ENCODE data around the gene APOBEC3G.

The APOBEC3G gene

GRCh38 chr22:39080052-39080762 is 3.1 kb downstream of the APOBEC3G start:
- TF ChIP-seq CTCF (IDR thresholded peaks at IDR 0.05; ENCODE audit: low read depth, low read length) (no peak), MYC (IDR thresholded peaks at IDR 0.05; ENCODE audit: low read depth, low read length) (no peak), MAX (IDR thresholded peaks at IDR 0.05; ENCODE audit: low read depth, low read length) (no peak), POLR2A (IDR thresholded peaks at IDR 0.05; ENCODE audit: extremely low read depth, insufficient read length) (no peak)
- DNase-seq (ENCODE audit: low read depth) = no peak
- H3K4me3 ChIP-seq (ENCODE audit: low read depth, low read length) = no peak overlapping the region

GRCh38 chr22:39081016-39081415 is 3.9 kb downstream of the APOBEC3G start:
- TF ChIP-seq MAX (IDR thresholded peaks at IDR 0.05; ENCODE audit: low read depth, low read length) (no peak), MYC (IDR thresholded peaks at IDR 0.05; ENCODE audit: low read depth, low read length) (no peak), POLR2A (IDR thresholded peaks at IDR 0.05; ENCODE audit: extremely low read depth, insufficient read length) (no peak), CTCF (IDR thresholded peaks at IDR 0.05; ENCODE audit: low read depth, low read length) (no peak)
- DNase-seq (ENCODE audit: low read depth) = no peak
- no peak overlapping the region for H3K4me3 ChIP-seq (ENCODE audit: low read depth, low read length)

- no peak overlapping the region for H3K4me3 ChIP-seq (ENCODE audit: low read depth, low read length)
- TF ChIP-seq MAX (IDR thresholded peaks at IDR 0.05; ENCODE audit: low read depth, low read length) (no peak), MYC (IDR thresholded peaks at IDR 0.05; ENCODE audit: low read depth, low read length) (no peak), CTCF (IDR thresholded peaks at IDR 0.05; ENCODE audit: low read depth, low read length) (no peak), POLR2A (IDR thresholded peaks at IDR 0.05; ENCODE audit: extremely low read depth, insufficient read length) (no peak)
- no peak for DNase-seq (ENCODE audit: low read depth)
Measured at GRCh38 chr22:39081598-39081997, 4.5 kb downstream of the APOBEC3G start.

GRCh38 chr22:39083212-39084165 is 6.4 kb downstream of the APOBEC3G start:
- H3K4me3 ChIP-seq (ENCODE audit: low read depth, low read length) = no peak overlapping the region
- TF ChIP-seq POLR2A (IDR thresholded peaks at IDR 0.05; ENCODE audit: extremely low read depth, insufficient read length) (no peak), CTCF (IDR thresholded peaks at IDR 0.05; ENCODE audit: low read depth, low read length) (no peak), MYC (IDR thresholded peaks at IDR 0.05; ENCODE audit: low read depth, low read length) (no peak), MAX (IDR thresholded peaks at IDR 0.05; ENCODE audit: low read depth, low read length) (no peak)
- DNase-seq (ENCODE audit: low read depth) = no peak

DNA sequence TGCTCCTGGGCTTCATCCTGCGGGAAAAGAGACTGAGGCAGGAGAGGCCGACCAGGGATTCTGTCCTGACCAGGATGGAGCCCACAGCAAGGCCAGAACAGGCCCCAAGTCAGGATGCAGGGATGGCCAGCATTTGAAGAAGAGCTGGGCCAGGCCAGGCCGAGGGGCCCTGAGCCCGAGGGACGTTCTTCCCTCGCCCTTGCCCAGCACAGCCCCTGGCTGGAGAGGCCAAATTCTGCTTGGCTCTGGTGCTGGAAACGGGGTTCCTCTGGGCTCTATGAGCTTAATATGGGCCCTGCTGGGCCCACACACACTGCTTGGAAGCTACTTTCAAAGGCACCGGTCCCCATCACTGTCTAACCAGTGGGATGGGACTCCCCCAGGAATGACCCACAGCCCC is 7.6 kb downstream of the APOBEC3G start:
- H3K4me3 ChIP-seq (ENCODE audit: low read depth, low read length) = no peak overlapping the region
- TF ChIP-seq MYC (IDR thresholded peaks at IDR 0.05; ENCODE audit: low read depth, low read length) (no peak), MAX (IDR thresholded peaks at IDR 0.05; ENCODE audit: low read depth, low read length) (no peak), CTCF (IDR thresholded peaks at IDR 0.05; ENCODE audit: low read depth, low read length) (no peak), POLR2A (IDR thresholded peaks at IDR 0.05; ENCODE audit: extremely low read depth, insufficient read length) (no peak)
- no peak for DNase-seq (ENCODE audit: low read depth)

All from NB4 (cell line).